Fibroblast of villous mesenchyme (primary cell): Measurements from ENCODE around the gene CYP2D6. TPM values are rescaled to one million over a fixed set of nuclear protein-coding genes. Genes with fewer than 3 reads are reported as not detected.

Experiments used
- DNase-seq: peaks from one replicate; pipeline ENCODE4 v3.0.0-alpha.2; 2010; ENCODE audit warnings: low read depth
- H3K4me3 ChIP-seq: 2 replicates; pipeline ENCODE4 v1.5.1; 2011; ENCODE audit warnings: low read depth, mild to moderate bottlenecking, low read length
- CTCF ChIP-seq: IDR thresholded peaks from 2 replicates; pipeline ENCODE4 v1.5.1; 2012; ENCODE audit warnings: low read depth, mild to moderate bottlenecking, low read length; ENCODE audit not compliant: insufficient read depth
- total RNA-seq: library from RNA; depleted of rRNA; stranded (reverse); fragments of >200 nt; gene quantifications from 2 replicates; pipeline ENCODE4 v1.2.3, GENCODE V29; 2012

The CYP2D6 gene
- total RNA-seq, 1 donor, result under 0.01 TPM

GRCh38 chr22:42080287-42080686, 50.3 kb downstream of the CYP2D6 start:
- TF ChIP-seq CTCF, result no peak
- DNase-seq, result peak; percentile 70
- H3K4me3 ChIP-seq, result peak overlapping the region; percentile 85

DNA sequence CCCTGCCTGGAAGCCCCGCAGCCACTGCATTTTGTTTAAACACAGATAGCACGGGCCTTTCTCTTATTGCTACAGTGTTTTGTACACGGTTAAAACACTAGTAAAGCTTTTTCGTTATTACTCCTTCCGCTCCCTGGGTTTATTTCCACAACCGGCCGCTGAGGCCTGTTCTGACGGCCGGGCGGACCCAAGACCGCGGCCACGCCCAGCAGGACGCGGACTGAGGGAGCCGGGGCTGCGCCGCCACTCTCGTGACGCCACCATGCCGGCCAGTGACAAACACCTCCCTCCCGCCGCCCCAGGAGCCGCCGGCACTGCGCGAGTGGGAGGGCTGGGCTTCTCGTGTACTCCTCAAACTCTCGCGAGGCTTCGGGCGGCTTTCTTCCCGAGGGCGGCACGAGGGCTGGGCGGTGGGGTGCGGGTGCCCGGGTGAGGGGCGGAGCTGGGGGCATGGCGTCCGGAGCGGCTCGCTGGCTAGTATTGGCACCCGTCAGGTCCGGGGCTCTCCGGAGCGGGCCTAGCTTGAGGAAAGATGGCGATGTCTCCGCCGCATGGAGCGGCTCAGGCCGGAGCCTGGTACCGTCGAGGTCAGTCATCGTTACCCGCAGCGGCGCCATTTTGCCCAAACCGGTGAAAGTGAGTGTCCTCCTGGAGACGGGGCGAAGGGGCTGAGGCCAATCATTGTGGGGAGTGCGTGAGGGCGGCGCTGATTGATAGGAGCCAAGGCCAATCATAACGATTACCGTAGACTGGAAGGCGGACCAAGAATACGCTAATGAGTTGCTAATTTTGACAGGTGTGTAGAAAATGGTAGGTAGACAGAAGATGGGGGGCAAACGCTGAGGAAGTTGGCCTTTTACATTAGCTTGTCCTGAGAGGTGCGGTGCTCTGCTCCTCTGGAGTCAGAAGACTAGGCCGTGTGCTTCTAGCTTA, 51.0 kb downstream of the CYP2D6 start, which contains the start of gene SMDT1:
Gene SMDT1, plus strand, starts transcription at position 382 of the 933 bp plus-strand sequence. Its CDS starts 69 bp downstream, at position 451.
- H3K4me3 ChIP-seq, result peak within 1 kb of the TSS; percentile 85
- DNase-seq, result peak; percentile 99
- TF ChIP-seq CTCF, result no peak

- no peak for TF ChIP-seq CTCF
- DNase-seq, result peak; percentile 64
- peak overlapping the region; percentile 85 for H3K4me3 ChIP-seq
These were observed 51.9 kb downstream of the CYP2D6 start for GRCh38 chr22:42078469-42079318.

DNA sequence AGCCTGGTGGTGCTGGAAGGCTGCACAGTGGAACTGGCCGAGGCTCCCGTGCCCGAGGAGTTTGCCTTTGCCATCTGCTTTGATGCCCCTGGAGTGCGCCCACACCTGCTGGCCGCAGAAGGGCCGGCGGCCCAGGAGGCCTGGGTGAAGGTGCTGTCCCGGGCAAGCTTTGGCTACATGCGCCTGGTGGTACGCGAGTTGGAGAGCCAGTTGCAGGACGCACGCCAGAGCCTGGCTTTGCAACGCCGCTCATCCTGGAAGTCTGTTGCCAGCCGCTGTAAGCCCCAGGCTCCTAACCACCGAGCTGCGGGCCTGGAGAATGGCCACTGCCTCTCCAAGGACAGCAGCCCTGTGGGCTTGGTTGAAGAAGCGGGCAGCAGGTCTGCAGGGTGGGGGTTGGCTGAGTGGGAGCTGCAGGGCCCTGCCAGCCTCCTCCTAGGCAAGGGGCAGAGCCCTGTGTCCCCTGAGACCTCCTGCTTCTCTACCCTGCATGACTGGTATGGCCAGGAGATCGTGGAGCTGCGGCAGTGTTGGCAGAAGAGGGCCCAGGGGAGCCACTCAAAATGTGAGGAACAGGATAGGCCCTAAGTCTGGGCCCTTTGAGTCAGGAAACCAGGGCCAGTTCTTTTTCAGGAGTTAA, 53.0 kb downstream of the CYP2D6 start:
- no peak for TF ChIP-seq CTCF
- H3K4me3 ChIP-seq, result no peak overlapping the region
- no peak for DNase-seq

DNA sequence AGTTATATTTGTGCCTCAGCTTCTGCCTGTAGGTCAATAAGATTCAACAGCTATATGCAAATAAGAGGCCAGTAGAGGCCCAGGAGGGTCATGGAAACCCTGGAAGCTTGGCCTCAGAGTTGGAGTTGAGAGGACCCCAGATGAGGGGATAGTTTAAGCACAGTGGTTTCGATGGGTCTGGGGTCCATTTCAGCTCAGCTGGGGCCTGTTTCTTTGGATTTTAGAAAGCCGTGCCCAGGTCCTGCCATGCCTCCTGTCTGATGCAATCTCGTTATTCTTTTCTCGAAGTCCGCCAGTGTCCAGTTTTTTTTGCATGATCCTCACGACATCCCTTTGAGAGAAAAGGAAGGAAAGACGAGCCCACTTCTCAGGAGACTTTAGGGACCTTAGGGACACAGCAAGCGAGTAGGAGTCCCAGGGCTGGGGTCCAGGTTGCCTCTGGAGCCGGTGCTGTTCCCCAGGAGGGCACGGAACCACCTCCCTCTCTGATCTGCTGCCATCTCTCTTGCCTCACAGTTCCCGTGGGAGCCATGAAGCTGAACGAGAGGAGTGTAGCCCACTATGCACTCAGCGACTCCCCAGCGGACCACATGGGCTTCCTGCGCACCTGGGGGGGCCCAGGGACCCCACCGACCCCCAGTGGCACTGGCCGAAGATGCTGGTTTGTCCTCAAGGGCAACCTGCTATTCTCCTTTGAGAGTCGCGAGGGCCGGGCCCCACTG, 53.7 kb downstream of the CYP2D6 start:
- no peak overlapping the region for H3K4me3 ChIP-seq
- no peak for DNase-seq

More for the DNA sequence above, 53.7 kb downstream of the CYP2D6 start:
- TF ChIP-seq CTCF, result no peak

Other genes starting within 250 kb of the CYP2D6 start
- gene SHISA8, start 215.7 kb downstream of the CYP2D6 start, total RNA-seq, result not detected in 2 replicates
- gene TNFRSF13C, start 204.0 kb downstream of the CYP2D6 start, total RNA-seq, result under 0.01 TPM in 2 replicates
- gene CENPM, start 183.7 kb downstream of the CYP2D6 start, total RNA-seq, result 14.2 and 21.6 TPM in 2 replicates
- under 0.01 TPM in 2 replicates for gene SEPTIN3, start 161.4 kb downstream of the CYP2D6 start, total RNA-seq
- gene WBP2NL, start 132.0 kb downstream of the CYP2D6 start, total RNA-seq, result 0.32 and 0.43 TPM in 2 replicates
- gene NAGA, start 60.0 kb downstream of the CYP2D6 start, total RNA-seq, result 31.1 and 41.6 TPM in 2 replicates
- gene PHETA2, start 56.6 kb downstream of the CYP2D6 start, total RNA-seq, result 19.0 and 21.2 TPM in 2 replicates
- 5.2 and 6.1 TPM in 2 replicates for gene SMDT1, start 51.1 kb downstream of the CYP2D6 start, total RNA-seq
- 40.6 TPM in 2 replicates for gene NDUFA6, start 40.0 kb downstream of the CYP2D6 start, total RNA-seq
- gene TCF20, start 139.8 kb upstream of the CYP2D6 start, total RNA-seq, result 26.4 and 30.7 TPM in 2 replicates